Dermis microvascular lymphatic vessel endothelial cell (primary cell): ENCODE data around the gene DEFB114. TPM values are rescaled to one million over a fixed set of nuclear protein-coding genes. Genes with fewer than 3 reads are reported as not detected.

ENCODE experiments used
- DNase-seq, 2 donors: peaks; one replicate each; pipeline versions ENCODE4 v3.0.0 to v3.0.0-alpha.2; 2010; ENCODE audit warnings: low read depth in 2 of 2
- total RNA-seq: library from RNA; depleted of rRNA; stranded (reverse); fragments of >200 nt; gene quantifications from 2 replicates; pipeline ENCODE4 v1.2.1, GENCODE V29; 2014

Gene DEFB114
- total RNA-seq, 1 donor from 2014 or later = not detected

DNA sequence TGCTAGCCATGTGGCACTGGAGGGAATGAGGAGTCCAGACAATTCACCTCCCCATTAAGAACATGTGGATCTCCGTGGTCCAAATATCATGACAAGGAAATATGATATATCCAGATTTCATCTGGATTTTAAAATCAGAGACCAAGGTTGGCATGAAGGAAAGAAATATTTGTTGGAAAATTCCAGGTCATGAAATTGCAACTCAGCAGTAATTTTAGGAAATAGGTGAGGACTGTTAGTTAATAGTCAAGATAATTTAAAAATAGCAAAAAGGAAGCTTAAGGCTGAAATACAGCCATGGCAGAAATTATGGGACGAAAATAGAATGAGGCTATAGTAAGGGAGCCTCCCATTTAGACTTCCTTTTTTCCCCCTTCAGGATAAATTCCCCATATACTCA, 26.9 kb downstream of the DEFB114 start:
- DNase-seq = no peak

DNA sequence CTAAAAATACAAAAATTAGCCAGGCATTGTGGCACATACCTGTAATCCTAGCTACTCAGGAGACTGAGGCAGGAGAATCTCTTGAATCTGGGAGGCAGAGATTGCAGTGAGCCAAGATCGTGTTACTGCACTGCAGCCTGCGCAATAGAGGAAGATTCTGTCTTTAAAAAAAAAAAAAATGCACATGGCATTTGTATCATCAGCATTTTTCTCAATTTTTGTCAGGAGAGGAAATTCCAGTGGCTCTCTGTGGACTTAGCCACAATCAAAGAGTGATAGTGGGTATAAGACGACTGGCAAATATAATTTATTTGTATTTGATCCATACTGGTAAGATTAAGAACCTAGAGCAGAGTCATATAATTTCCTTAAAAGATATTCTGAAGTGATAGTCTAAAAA, 28.6 kb downstream of the DEFB114 start:
- DNase-seq = no peak

DNA sequence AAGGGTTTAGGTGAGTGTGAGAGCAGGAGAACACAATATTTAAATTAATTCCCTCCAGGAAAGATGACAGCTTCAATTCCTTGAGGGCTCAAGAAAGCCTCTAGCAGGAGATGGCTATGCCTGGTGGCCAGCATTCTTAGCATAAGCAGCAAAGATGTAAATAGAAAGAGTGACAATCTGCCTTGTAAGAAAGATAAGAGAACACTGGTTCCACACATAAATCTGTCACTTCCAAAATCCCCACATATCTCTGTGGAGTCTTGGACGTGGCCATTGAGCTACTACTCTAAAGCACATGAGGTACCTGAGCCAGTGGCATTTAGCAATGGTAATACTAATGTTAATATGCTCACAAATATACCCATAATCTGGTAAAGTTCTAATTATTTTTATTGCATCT, 29.2 kb downstream of the DEFB114 start:
- DNase-seq = no peak

DNA sequence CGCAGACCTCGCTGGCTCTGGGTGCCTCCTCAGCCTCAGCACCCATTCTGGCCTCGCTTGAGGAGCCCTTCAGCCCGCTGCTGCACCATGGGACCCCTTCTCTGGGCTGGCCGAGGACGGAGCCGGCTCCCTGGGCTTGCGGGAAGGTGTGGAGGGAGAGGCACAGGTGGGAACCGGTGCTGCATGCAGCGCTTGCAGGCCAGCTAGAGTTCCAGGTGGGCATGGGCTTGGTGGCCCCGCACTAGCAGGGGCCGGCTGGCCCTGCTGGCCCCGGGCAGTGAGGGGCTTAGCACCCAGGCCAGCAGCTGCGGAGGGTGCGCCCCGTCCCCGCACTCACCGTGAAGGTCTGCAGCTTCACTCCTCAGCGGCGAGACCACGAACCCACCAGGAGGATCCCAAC, 30.4 kb downstream of the DEFB114 start:
- no peak for DNase-seq

DNA sequence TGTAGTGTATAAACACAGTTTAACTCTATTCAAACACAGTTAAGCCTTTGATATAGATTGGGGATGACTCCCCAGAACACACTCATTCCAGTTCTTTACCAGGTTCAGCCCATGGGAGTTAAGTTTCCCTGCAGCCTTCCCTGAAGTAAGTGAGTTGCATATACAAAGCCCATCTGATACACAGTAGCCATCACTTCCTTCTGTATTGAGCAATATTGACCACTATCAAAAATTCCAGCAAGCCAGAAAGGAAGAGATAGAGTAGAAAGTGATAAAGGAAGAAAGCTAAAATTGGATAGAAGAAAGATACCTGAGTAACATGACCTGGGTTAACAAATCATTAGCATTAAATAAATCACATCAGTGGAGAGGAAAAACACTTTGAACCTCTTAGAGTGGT, 34.6 kb downstream of the DEFB114 start:
- no peak for DNase-seq

DNA sequence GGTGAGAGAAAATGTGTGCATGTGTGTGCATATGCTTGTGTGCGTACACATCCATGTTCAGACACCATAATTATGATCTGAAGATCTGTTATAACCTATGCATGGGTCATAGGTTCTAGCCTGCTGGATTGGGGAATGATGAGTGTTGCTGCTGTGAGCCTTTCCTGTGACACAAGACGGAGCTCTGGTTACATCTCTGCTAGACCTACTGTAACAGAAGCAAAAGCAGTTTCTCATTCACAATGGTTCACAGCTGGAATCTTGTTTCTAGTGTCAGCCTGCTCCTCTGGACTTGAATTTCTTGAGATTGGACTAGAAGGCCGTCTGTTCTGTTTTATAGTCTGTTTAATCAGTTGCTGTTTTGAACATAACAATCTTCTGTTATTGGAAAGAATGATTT, 40.1 kb downstream of the DEFB114 start:
- no peak for DNase-seq

DNA sequence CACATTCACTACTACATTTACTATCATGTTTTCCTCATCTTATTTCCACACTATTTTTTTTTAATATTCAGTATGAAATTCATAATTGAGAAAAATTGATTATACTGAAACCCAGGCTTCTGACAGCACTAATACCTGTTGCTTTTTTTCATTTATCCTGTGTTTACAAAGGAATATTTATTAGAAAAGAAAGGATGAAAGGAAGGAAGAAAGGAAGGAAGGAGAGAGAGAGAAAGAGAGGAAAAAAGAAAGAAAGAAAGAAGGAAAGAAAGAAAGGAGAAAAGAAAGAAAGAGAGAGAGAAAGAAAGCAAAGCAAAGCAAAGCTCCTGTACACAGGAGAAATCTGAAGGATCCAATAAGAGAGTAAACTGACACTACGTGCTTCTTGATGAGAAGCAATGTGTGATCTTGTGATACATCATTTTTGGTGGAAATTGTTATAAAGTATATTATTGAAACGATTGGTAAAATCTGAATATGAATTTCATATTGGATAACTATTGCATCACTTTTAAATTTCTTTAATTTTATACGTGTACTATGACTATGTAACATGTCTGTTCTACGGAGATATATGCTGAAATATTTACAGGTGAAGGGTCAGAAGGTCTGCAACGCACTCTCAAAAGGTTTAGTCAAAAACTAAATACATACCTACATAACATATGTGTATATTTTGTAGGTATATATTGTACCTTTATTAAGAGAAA, 43.9 kb downstream of the DEFB114 start:
- DNase-seq = no peak

DNA sequence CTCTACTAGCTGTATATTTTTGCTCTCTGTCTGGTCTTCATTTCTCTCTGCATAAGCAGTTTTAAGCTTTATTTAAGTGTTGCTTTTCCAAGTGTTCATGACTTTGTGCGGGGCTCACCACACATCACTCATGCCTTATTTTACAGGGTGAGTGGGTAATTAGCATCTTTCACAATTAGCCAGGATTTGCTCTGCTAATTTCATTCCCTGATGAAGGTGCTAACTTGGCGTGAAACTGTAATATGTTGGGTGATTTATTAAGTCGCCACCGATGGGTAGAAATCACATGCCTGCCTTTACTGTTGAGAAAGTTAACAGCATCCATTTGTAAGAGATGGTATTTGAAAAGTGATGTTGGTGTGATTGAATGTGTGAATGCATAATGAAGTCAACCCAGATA, 44.7 kb downstream of the DEFB114 start:
- no peak for DNase-seq

DNA sequence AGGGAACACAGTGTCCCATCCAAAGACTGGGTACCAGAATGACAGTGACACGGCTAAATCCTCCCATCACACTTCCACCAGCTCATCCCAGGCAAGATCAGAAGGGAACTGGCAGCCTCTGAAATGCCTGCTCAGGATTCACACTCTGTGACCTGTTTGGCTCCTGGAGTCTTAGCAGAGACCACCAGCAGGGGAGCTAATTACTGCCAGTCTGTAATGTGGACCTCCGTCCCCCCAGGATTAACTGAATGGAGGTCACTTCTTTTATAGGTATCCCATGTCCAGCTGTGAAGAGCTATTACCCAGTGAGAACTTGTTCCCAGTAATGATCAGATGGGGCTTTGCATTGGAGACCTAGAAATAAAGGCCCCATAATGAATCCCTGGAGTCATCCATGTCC, 45.2 kb downstream of the DEFB114 start:
- no peak for DNase-seq

DNA sequence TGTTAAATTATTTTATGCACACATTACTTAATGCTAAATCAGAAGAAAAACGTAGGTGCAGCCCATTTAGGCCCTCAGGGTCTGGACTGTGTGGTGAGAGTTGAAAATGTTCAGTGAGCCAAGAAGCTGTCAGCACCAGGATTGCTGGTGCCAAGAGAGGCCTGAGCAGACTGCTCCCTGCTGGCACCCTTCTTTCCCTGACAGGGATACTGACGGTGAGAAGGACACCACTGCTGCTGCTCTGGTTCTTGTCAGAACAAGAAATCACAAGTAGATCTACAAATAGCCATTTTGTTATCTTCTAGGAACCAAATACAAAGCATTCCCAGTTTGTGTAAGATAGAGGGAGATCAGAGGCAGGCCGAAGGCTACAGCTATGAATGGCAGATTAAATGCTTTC, 48.9 kb downstream of the DEFB114 start:
- no peak for DNase-seq

DNA sequence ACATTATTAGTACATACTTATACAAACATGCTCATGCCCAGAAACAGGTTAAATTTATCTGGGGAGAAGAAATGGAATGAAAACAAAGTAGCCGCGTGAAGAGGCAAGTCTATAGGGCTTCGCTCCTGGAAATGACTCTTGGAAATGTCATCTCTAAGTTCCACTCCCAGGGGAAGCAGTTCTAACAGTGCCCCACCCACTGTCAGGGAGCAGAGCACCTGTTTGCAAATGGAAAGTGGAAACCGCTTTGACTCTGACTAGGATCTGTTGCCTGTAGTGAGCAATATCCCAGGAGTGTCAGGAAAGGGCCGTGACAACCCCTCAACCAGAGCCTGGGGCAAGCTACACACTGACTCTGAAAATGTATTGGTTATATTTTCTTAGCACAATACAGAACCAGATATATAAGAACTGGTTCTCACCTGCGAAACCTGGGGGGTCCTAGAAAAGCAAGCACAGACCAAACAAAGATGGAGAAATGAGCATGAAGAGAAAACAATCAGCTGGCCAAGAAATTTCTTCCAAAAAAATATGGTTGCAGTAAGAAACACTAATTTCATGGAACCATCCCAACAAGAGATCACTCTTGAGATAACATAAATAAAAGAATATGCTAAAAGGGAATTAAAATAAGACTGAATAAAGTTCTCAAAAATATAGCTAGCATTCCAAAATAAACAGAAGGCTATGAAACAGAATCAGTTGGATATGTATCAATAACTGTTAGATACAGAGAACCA, 50.2 kb downstream of the DEFB114 start:
- DNase-seq = no peak

DNA sequence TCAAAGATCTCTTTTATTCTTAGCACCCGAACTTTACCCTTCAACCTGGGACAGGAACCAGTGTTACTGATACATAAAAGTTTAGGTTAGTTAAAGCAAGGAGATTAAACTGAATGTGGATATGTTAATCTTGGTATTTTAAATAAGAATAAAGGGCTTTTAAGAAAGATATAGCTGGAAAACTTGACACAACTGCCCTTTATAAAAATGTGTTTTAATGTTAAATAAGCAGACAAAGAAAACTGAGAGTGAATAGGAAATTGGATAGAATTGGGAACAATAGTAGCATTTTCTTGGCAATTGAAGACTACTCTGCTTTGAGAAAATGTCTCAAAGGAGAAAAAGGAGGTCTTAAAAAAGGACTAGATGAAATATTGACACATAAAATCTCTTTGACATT, 51.8 kb downstream of the DEFB114 start:
- DNase-seq = no peak

DNA sequence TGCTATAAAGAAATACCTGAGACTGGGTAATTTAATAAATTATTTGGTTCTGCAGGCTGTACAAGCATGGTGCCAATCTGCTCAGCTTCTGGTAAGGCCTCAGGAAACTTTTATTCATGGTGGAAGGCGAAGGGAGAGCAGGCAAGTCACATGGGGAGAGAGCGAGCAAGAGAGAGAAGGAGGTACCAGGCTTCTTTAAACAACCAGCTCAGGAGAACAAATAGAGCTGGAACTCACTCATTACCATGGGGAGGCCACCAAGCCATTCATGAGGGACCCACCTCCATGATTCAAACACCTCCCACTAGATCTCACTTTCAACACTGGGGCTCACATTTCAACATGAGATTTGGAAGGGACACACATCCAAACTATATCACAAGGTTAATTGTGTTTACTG, 52.7 kb downstream of the DEFB114 start:
- DNase-seq = no peak

Other genes with a start within 250 kb of the DEFB114 start
- gene CRISP3, start 219.8 kb downstream of the DEFB114 start, total RNA-seq = not detected in 2 replicates
- gene PGK2, start 176.9 kb downstream of the DEFB114 start, total RNA-seq = not detected in 2 replicates
- not detected in 2 replicates for gene CRISP1, start 97.6 kb downstream of the DEFB114 start, total RNA-seq
- gene DEFB113, start 5.5 kb upstream of the DEFB114 start, total RNA-seq = not detected in 2 replicates
- gene DEFB110, start 57.8 kb upstream of the DEFB114 start, total RNA-seq = not detected in 2 replicates
- not detected in 2 replicates for gene DEFB112, start 85.8 kb upstream of the DEFB114 start, total RNA-seq